NCI-H460 (cell line): ENCODE results near the gene ST6GALNAC6. TPM values are rescaled to one million over a fixed set of nuclear protein-coding genes. Genes with fewer than 3 reads are reported as not detected.
A peak's percentile ranks its signal among the peaks of the same experiment; 100 is the strongest.
"Not testable (repeated sequence)": the region's sequence is repeated elsewhere in the genome, so short reads cannot be mapped to it uniquely, and the experiment has no call there.

Experiments
- DNase-seq: peaks from one replicate; pipeline ENCODE4 v3.0.0-alpha.2; 2016; ENCODE audit warnings: low read depth; ENCODE audit errors: extremely low read depth
- total RNA-seq: library from RNA; depleted of rRNA; stranded (reverse); fragments of >200 nt; shearing (Covaris generic); gene quantifications from 2 replicates; pipeline ENCODE4 v1.2.3, GENCODE V29; 2014

The ST6GALNAC6 gene
- total RNA-seq, 1 experiment from 2014 or later: 12.8 TPM

DNA sequence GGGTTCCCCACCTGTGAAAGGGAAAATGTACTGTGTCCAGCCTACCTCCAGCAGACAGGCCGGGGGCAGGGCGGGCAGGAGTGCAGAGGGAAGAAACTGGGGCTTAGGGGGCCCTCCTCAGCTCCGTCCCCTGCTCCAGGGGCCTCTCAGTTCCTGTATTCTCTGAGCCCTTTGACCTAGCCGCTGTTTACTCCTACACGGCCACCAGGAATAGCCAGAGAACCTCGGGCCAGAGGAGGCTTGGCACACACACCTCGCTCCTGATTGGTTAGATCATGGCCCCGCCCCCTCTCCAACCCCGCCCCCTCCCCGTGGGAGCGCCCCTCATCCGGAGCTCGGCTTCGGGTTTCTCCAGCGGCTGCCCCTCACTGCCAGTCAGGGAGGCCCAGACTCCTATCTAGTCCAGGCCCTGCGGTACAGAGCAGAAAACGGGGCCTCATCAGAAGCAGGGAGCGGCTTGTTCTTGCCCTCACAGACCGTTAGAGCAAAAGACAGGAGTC, 2.2 kb downstream of the ST6GALNAC6 start:
- DNase-seq: no peak

DNA sequence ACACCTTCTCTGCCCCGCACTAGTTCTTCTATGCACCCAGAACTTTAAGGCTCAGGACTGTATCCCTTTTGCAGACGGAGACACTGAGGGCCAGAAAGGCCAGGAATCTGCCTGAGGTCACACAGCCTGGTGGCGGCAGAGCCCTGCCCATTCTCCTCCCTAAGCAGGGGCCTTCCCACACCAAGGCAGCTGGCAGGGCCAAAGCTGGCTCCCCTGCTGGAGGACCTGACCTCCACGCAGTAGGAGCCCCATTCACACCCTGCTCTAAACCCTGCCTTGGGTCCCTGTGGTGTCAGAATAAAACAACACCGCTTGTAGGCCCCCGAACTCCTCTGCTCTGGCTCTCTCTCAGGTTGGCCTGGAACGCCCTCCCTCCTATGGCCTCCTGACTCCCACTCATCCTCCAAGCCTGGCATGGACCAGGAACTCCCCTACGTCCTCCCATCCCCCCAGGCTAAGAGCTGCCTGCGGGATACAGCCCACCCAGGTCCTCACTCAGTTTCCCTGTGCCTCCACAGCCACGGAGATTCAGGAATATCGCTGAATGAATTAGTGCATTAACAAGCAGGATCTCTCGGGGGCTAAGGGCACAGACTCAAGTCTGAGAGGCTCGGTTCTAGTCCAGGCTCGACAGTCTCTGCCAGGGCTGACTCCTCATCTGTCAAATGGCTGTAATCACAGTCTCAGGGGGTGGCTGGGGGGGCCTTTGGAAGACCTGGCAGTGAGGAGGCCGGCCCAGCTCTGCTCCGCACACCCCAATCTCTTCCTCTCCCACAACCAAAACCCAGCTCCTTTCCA, 2.8 kb downstream of the ST6GALNAC6 start:
- DNase-seq: no peak

DNA sequence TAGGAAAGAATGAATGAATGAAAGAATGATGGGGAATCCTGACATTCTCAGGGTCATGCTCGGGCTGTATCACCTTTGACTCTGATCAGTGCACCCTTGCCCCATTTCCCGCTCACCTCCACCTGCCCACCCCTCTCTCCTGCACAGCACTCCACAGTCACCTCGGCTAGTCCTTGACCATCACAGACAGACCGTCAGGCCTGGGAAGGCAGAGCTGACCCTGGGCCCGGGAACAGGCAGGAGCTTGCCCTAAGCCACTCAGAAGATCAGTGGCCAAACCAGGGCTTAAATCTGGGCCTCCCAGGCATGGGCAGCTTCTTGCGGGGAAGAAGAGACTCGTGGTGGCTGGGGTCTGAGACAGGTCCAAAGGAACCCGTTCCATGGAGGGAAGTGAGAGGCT, 3.6 kb downstream of the ST6GALNAC6 start:
- no peak for DNase-seq

DNA sequence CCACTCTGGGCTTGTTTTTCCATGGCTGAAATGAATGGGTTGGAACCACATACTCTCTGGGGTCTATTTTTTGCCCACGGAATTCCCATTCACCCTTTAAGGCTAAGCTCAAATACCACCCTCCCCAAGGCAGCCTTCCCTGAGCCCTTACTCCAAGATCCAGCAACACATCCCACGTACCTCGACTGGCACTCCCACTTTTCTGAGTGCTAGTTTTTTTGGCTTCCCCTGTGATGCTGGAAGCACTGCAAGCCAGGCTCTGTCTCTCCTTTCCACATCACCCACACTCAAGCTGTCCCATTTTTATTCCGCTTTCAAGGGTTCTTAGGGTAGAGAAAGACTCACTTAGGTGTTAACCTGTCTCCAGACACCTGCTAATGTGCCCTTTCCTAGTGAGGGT, 6.0 kb downstream of the ST6GALNAC6 start:
- DNase-seq: no peak

DNA sequence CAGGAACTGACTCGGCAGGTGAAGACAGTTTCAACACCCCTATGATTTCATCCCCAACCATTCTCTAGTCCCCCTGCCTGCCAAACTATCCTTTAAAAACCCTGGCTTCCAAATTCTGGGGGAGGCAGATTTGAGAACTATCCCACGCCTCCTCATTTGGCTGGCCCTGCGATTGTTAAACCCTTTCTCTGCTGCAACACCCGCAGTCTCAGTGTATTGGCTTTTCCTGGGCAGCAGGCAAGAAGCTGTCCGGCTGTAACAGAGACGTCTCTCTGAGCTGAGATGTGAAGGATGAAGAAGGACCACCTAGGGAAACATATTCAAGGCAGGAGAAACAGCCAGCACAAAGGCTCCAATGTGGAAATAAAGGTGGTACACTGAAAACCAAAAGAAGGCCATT, 6.6 kb downstream of the ST6GALNAC6 start:
- no peak for DNase-seq

DNA sequence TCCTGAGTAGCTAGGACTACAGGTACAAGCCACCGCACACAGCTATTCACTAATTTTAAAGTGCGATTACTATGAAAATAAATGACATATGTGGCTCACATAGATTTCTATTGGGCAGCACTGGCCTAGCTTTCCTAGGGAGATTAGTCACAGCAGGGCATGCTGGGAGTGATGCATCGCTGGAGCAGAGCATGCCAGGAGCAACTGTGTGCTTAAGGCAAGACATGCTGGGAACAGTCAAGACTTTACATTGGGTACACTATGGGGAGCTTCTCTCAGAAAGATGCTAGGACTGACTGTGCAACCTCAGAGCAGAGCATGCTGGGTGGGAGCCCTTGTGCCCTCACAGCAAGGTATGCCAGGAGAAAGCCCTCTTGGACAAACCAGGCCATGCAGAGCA, 9.3 kb downstream of the ST6GALNAC6 start:
- no peak for DNase-seq

DNA sequence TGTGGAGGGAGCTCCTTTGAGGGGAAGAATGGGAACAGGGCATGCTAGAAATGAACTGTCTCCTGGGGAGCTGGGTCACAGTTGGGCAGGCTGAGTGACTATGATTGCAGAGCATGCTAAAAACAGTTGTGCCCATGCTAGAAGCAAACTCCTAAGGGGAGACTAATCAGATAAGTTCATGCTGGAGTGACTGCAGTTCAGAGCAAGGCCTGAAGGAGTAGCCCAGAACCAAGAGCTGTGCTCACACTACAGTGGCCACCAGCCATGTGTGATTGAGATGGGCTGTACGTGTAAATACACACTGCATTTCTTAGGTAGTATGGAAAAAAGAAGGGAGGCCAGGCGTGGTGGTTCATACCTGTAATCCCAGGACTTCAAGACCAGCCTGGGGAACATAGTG, 11.6 kb downstream of the ST6GALNAC6 start:
- DNase-seq: no peak

DNA sequence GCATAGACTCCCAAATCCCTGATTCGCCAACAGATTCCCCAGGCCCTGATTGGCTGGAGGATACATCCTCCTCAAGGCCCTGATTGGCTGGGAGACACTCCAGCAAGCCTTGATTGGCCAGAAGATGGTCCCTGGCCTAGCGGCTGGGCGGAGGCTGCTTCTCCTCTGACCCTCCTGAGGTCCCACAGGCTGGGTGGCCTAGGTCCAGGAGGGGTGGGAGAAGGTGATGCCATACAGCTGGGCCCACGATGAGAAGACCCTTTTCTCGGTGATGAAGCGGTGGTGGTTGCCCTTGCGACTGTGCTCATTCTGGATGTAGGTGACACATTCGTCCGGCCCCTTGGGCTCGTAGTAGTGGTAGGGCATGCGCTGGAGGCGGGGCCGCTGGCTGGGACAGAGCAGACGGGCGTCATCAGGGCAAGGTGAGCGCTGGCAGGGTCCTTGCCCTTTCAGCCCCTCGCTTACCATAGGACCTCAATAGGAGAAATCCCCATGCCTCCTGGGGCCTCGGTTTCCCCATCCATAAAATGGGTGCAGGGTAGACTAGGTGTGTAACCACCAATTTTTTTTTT, 12.9 kb downstream of the ST6GALNAC6 start:
- no peak for DNase-seq

DNA sequence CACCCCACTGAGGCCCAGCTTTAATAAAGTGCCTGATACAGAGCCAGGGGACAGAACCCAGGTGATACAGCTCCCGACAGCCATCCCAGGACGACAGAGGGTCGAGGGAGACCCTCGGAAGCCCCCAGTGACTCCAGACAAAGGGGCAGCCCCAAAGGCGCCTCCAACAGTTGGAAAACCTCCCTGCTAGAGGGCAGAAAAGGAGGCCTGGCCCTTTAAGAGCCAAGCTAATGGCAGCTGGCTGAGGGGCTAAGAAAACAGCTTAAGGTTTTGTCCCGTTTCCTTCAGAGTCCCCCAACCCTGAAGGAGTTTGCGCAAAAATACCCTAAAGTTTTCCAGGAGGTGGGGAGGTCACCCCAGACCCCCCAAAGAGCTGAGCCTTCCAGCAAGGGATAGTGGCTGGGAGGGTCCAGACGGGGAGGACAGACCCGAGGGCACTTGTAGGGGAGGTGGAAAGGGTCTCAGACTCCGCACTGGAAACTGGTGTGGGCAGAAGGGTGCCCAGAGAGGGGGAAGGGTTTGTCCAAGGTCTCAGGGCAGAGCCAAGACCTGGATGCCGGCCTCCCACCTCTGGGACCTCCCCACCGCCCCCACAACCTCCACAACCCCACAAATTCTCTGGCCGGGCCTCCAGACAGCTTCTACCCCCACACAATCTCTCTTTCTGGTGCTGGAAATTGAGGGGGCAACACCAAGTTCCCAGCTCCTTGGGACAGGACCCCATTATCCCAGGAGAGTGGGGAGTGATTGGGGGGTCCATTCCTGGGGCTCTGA, 13.7 kb downstream of the ST6GALNAC6 start:
- no peak for DNase-seq

DNA sequence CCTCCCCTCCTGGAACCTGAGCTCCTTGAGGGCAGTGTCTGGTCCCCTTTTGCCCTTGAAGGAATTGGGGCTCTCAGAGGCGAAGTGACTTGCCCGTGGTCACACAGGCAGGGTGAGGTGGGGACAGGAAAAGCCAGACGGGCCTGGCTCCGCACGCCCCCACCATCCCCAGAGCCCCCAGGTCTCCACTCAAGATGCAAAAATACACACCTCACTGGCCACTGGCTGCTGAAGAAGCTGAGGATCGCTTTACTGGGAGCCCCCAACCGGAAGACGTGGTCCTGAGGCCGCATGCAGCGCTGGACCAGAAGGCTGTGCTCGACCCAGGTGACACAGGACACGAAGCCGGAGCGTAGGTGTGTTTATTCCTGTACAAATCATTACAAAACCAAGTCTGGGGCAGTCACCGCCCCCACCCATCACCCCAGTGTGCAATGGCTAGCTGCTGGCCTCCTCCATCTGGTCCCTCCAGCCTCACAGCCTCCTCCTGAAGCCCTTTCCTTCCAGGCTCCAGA, 14.4 kb downstream of the ST6GALNAC6 start:
- no peak for DNase-seq

DNA sequence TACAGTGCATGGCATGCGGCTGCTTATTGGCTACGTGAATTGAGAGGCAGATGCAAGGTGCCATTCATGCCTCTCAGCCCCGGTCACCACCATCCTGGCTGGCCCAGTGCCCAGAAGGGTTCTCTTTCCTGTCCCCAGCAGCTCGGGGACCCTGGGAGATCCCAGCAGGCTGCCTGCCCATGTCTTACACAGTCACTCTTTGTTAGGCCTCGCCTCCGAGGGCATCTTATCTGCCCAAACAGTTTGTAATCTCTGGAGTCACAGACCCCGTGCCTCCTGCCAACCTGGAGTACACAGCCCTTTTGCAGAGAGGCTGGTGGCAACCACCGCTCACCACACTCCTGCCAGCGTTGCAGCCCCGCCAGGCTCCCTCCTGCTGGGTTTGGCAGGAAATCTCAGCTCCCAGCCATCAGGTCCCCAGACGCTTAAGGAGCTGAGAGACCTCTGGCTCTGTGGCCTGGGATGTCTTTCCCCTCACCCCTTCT, 14.9 kb downstream of the ST6GALNAC6 start:
- DNase-seq: no peak

DNA sequence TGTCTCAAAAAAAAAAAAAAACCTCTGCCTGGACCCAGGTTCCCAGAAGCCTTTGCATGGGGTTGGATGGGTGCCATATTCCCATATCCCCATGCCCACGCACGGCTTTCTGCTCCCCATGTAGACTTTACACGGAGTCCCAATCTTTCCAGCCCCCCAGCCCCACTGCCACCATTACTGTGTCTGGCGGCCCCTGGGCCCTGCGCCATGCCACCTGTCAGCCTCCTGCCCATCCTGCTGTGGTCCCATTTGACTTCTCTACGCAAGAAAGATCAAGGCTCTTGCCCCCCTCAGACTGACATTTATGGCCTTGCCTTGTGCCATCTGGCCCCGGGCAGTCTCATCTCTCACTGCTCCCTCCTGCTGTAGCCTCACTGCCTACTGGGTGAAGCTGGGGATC, 15.4 kb downstream of the ST6GALNAC6 start:
- no peak for DNase-seq

DNA sequence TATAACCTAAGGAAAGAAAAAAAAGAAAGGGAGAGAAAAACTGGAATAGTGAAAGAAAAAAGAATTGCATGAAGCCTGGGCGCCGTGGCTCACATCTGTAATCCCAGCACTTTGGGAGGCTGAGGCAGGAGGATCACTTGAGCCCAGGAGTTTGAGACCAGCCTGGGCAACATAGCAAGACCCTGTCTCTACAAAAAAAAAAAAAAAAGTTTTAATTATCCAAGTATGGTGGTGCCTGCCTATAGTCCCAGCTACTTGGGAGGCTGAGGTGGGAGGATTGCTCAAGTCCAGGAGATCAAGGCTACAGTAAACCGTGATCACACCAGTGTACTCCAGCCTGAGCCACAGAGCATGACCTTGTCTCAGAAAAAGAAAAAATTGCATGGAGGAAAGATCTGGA, 17.7 kb downstream of the ST6GALNAC6 start:
- DNase-seq: not testable (repeated sequence)

DNA sequence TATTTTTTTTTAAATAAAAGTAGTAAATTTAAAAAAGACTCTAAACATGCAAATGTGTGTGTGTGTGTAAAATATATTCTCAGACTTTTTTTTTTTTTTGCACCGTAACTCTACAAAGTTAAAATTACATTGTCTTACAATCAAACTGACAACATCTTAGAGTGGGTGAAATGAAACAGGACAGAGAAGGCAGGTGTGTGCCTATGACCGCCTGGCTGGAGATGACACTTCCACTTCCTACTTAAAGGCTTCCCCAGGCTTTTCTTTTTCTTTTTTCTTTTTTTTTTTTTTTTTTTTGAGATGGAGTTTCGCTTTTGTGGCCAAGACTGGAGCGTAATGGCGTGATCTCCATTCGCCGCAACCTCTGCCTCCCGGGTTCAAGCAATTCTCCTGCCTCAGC, 19.3 kb downstream of the ST6GALNAC6 start:
- no peak for DNase-seq

DNA sequence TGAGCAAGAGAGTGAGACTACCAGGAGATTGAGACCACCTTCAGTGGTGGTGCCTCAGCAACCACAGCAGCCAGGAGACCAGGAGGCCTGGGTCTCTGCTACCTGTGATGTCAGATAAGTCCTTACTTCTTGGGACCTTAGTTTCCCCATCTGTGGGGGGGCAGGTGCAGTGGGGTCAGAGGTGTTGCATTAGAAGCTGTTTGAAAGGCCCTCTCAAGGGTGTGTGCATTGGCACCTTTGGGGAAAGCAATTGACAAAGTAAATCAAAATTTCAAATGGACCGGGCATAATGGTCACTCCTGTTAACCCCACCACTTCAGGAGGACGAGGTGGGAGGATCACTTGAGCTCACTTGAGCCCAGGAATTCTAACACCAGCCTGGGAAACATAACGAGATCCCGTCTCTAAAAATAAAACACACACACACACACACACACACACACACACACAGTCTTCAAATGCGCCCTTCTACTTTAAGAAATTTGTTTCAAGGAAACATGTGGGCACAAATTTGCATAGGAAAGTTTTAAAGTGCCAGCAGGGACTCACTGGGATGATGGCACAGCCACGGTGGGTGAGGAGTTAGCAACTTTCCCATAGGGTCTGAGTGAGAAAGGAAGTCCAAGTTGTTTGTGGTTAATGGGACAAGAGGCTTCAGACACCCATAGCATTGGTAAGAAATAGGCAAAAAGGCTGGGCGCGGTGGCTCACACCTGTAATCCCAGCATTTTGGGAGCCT, 20.6 kb downstream of the ST6GALNAC6 start:
- no peak for DNase-seq

DNA sequence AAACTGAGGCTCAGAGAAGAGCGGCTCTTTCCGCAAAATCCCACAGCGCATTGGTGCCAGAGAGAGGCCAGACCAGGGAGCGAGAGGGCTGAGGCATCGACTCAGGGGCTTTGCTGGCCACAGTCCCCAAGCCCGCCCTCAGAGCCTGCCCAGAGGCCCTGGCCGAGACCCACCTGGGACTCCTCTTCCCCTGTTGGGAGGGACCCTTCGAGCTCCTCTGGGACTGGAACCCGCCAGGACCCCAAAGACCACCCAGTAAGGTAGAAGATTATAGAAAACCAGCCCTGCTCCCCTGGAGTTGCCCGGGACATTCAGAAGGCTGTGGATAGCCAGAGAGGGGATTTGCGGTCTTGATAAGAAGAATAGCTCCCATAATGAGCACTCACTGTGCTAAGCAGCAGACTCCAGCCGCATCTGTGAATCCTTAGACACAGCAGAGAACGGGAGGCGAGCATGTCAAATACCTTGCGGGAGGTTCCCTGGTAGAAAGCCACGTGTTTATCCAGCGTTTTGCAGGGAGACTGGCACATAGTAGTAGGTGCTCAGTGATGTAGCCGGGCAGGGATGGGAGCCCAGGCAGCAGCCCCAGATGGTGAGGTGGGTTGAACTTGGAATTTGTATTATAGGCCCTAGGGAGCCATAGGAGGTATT, 21.3 kb downstream of the ST6GALNAC6 start:
- no peak for DNase-seq

DNA sequence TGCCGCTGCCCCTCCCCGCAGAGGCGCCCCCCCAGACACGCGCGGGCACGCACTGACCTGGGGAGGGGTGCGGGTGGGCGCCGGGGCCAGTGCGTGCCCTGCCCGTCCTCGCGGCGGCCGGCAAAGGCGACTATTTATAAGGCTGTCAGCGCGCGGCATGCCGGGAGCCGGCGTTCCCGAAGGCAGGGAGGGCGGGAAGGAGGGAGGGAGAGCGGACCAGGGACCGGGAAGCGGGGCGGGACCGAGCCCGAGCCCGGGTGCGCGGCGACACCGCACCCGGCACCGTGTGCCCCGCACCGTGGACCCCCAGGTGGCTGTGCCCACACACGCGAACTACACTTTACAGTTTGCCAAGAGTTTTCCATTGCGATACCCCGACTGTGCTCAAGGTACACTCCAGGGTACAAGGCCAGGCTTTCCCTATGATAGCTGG, 21.8 kb downstream of the ST6GALNAC6 start, which contains the start of gene AK1:
TSS of gene AK1 (minus strand) at position 110 of the 433 bp plus-strand sequence. CDS start 3,058 bp downstream, outside the sequence.
- DNase-seq: peak; percentile 56

DNA sequence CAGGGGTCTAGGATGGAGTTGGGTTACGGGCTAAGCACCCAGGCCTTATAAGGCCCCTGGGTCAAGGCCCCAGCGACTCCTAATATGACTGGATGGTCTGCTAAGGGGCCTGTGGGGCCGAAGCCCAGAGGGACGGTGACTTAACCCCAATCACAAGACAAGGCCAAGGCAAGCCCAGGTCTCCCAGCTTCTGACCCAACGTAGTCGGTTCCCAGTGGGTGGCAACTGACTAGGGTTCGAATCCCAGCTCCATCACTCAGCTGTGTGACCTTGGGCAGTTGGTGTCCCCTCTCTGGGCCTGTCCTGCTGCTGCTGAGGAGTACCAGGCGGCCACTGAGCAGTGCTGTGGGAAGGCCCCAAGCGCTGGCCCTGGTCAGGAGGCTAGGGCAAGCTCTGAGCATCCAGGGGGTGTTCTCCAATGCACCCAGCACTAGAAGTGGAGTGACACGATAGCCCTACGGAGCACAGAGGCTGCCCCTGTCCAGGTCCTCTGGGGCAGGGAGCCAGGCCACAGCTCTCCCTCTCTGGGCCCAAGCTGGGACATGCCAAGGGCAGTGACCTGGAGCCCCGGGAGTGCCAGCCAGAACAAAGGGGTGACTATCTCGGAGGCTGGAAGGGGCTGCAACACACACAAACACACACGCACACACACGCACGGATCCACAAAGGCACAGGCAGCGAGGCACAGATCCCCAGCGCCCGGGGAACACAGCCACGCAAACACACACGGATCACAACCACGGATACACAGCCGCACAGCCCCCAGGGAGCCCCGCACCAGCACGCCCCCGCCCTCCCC, 22.4 kb downstream of the ST6GALNAC6 start:
- DNase-seq: no peak
